Naive thymus-derived CD4-positive, alpha-beta T cell (primary cell): ENCODE results near the gene HDGFL3. TPM values are rescaled to one million over a fixed set of nuclear protein-coding genes. Genes with fewer than 3 reads are reported as not detected.

Source experiments
- ATAC-seq: fragments of 150-1000 bp; cut with Tn5 transposase; 2 replicates; pipeline ENCODE4 v1.10.0; 2021; ENCODE audit warnings: mild to moderate bottlenecking, moderate library complexity
- CTCF ChIA-PET: fragments of 350-600 bp; sonication (Branson Sonifier 250); formaldehyde crosslinking; loops from one replicate; lab custom pipeline; 2021; ENCODE audit warnings: antibody characterized with exemption; lab: Charles Lee
- POLR2A ChIA-PET: fragments of 350-600 bp; sonication (Branson Sonifier 250); formaldehyde crosslinking; loops from one replicate; lab custom pipeline; 2021; ENCODE audit warnings: antibody characterized with exemption, inconsistent platforms; lab: Charles Lee
- DNase-seq, 9 donors: peaks; one replicate each; pipeline versions ENCODE4 v3.0.0 to v3.0.0-alpha.2; 2020 to 2022; ENCODE audit warnings: mixed read lengths in 1 of 9
- H3K27ac ChIP-seq: one replicate; pipeline ENCODE4 v1.7.0; 2013; ENCODE audit warnings: mild to moderate bottlenecking, low read depth, low read length, moderate library complexity
- H3K27me3 ChIP-seq, 2 donors: one replicate each; pipeline ENCODE4 v1.7.0; 2013; ENCODE audit warnings: low read length in 2 of 2, mild to moderate bottlenecking in 2 of 2, moderate library complexity in 2 of 2; ENCODE audit not compliant: control insufficient read depth in 2 of 2, insufficient read depth in 2 of 2
- H3K36me3 ChIP-seq, 3 experiments: 1 replicate in 2 of 3; 2 replicates in 1 of 3; pipeline ENCODE4 v1.7.0; 2013; ENCODE audit warnings: low read length in 3 of 3, mild to moderate bottlenecking in 3 of 3, moderate library complexity in 1 of 3; ENCODE audit not compliant: insufficient read depth in 3 of 3, control insufficient read depth in 2 of 3
- H3K4me1 ChIP-seq, 2 donors: one replicate each; pipeline ENCODE4 v1.7.0; 2013; ENCODE audit warnings: low read length in 2 of 2, mild to moderate bottlenecking in 2 of 2, moderate library complexity in 1 of 2; ENCODE audit not compliant: control insufficient read depth in 2 of 2, insufficient read depth in 2 of 2
- H3K4me3 ChIP-seq: 2 replicates; pipeline ENCODE4 v1.7.0; 2013; ENCODE audit warnings: mild to moderate bottlenecking, low read length
- H3K9me3 ChIP-seq, 3 experiments: 1 replicate in 2 of 3; 2 replicates in 1 of 3; pipeline ENCODE4 v1.7.0; 2013; ENCODE audit warnings: low read length in 3 of 3; ENCODE audit not compliant: control insufficient read depth in 2 of 3
- H3K27ac Mint-ChIP-seq, 9 donors: one replicate each; pipeline ENCODE4 v1.8.0; 2020 to 2022; ENCODE audit warnings: mixed read lengths in 9 of 9, mild to moderate bottlenecking in 8 of 9, moderate library complexity in 5 of 9, inconsistent platforms in 2 of 9
- H3K27me3 Mint-ChIP-seq, 5 donors: one replicate each; pipeline ENCODE4 v1.8.0; 2021 to 2022; ENCODE audit warnings: mixed read lengths in 5 of 5, mild to moderate bottlenecking in 1 of 5
- H3K36me3 Mint-ChIP-seq, 5 donors: one replicate each; pipeline ENCODE4 v1.8.0; 2020 to 2022; ENCODE audit warnings: mixed read lengths in 5 of 5, mild to moderate bottlenecking in 3 of 5, inconsistent platforms in 1 of 5
- H3K4me1 Mint-ChIP-seq, 7 donors: one replicate each; pipeline ENCODE4 v1.8.0; 2020 to 2022; ENCODE audit warnings: mixed read lengths in 7 of 7, mild to moderate bottlenecking in 3 of 7, inconsistent platforms in 1 of 7
- H3K4me3 Mint-ChIP-seq, 10 donors: one replicate each; pipeline ENCODE4 v1.8.0; 2020 to 2022; ENCODE audit warnings: mild to moderate bottlenecking in 10 of 10, mixed read lengths in 10 of 10, moderate library complexity in 6 of 10, inconsistent platforms in 2 of 10
- H3K9me3 Mint-ChIP-seq, 11 donors: one replicate each; pipeline ENCODE4 v1.8.0; 2020 to 2022; ENCODE audit warnings: mixed read lengths in 11 of 11, mild to moderate bottlenecking in 4 of 11, inconsistent platforms in 1 of 11, moderate library complexity in 1 of 11
- intact Hi-C, 2 donors: fragments of 100-400 bp; cut with micrococcal nuclease; formaldehyde crosslinking; loops; one replicate each; pipeline ENCODE4 v1.15.1; 2023
- polyA plus RNA-seq, 2 donors: library from polyadenylated mRNA; unstranded; fragments of 300-500 nt; fragmentation: Illumina TruSeq; gene quantifications; one replicate each; pipeline ENCODE4 v1.2.3, GENCODE V29; 2021
- total RNA-seq, 6 experiments: library from RNA in 5 of 6; stranded (reverse) in 5 of 6; gene quantifications; 1 replicate in 5 of 6; 2 replicates in 1 of 6; pipeline ENCODE4 v1.2.3 and lab custom pipeline; 2021 to 2026

HDGFL3 gene
- total and polyA plus RNA-seq, 7 experiments from 2014 or later: 2.1 to 50.1 (median 3.6) TPM

GRCh38 chr15:83110381-83110780, 97.2 kb downstream of the HDGFL3 start:
- POLR2A ChIA-PET: no interaction called here
- Mint-ChIP-seq H3K9me3 (peaks cover 0 to 7% (median 0%) of the 10 kb centered on the region in 11 donors), H3K27me3 (peaks cover 11 to 45% (median 38%) of the 10 kb centered on the region in 5 donors), H3K27ac (no peak overlapping the region), H3K4me3 (peak overlapping the region in 1 of 10 donors; percentile 26), H3K36me3 (peaks cover 0 to 32% (median 3%) of the 10 kb centered on the region in 5 donors), H3K4me1 (peaks cover 11 to 37% (median 17%) of the 10 kb centered on the region in 7 donors)
- Histone ChIP-seq H3K4me1 (peaks cover 0 to 10% of the 10 kb centered on the region in 2 donors), H3K9me3 (no peaks in the 10 kb centered on the region), H3K27me3 (no peaks in the 10 kb centered on the region), H3K36me3 (no peaks in the 10 kb centered on the region), H3K27ac (no peak overlapping the region), H3K4me3 (no peak overlapping the region)
- DNase-seq: no peak
- no peak for ATAC-seq
- CTCF ChIA-PET: no interaction called here
- intact Hi-C loops: no loop called here

DNA sequence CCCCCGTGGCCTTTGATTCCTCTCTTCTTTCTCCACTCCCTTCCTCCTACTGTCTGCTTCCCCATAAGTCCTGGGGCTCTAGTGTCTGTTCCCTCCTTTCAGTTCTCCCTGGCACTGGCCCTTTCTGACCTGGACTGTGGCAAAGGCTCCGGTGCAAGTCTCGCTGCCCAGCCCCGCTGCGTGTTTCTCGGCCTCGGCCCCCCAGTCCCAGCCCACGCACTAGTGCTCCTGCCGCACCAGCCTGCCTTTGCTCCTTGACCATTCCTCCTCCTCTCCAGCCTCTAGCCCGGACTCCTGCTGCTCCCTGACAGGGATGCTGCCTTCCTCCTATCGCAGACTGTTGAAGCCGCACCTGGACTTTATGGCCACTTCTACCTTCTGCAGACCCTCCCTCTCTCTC, 98.1 kb downstream of the HDGFL3 start:
- Histone ChIP-seq H3K4me3 (no peak overlapping the region), H3K4me1 (peaks cover 0 to 10% of the 10 kb centered on the region in 2 donors), H3K27ac (no peak overlapping the region), H3K9me3 (no peaks in the 10 kb centered on the region), H3K27me3 (no peaks in the 10 kb centered on the region), H3K36me3 (no peaks in the 10 kb centered on the region)
- Mint-ChIP-seq H3K9me3 (peaks cover 0 to 7% (median 0%) of the 10 kb centered on the region in 11 donors), H3K27me3 (peaks cover 14 to 49% (median 44%) of the 10 kb centered on the region in 5 donors), H3K4me3 (peak overlapping the region in 3 of 10 donors; percentile 25 to 55 (median 32)), H3K27ac (peak overlapping the region in 1 of 9 donors; percentile 14), H3K4me1 (peaks cover 11 to 38% (median 17%) of the 10 kb centered on the region in 7 donors), H3K36me3 (peaks cover 0 to 32% (median 3%) of the 10 kb centered on the region in 5 donors)
- ChIA-PET POLR2A (no interaction called here), CTCF (no interaction called here)
- intact Hi-C loops: loop anchor here in 1 of 2 donors (5.0 kb wide), 1 partner anchor 53 kb away; no protein-coding TSS in a partner anchor
- DNase-seq (no peak), ATAC-seq (no peak)

- Mint-ChIP-seq H3K9me3 (peaks cover 0 to 7% (median 0%) of the 10 kb centered on the region in 11 donors), H3K4me3 (peak overlapping the region; percentile 68 to 97 (median 76)), H3K27ac (peak overlapping the region in 1 of 9 donors; percentile 90), H3K27me3 (peaks cover 21 to 59% (median 53%) of the 10 kb centered on the region in 5 donors), H3K36me3 (peaks cover 0 to 28% (median 3%) of the 10 kb centered on the region in 5 donors), H3K4me1 (peaks cover 11 to 38% (median 17%) of the 10 kb centered on the region in 7 donors)
- Histone ChIP-seq H3K4me1 (peaks cover 0 to 10% of the 10 kb centered on the region in 2 donors), H3K36me3 (no peaks in the 10 kb centered on the region), H3K9me3 (no peaks in the 10 kb centered on the region), H3K27ac (no peak overlapping the region), H3K4me3 (peak overlapping the region; percentile 22), H3K27me3 (no peaks in the 10 kb centered on the region)
- DNase-seq: peak in 3 of 9 donors; percentile 15 to 30 (median 19)
- POLR2A ChIA-PET: no interaction called here
- intact Hi-C loops: loop anchor here in 1 of 2 donors (1.0 to 5.0 kb wide), 3 partner anchors 41 to 100 kb away; partner anchors contain the start of gene BTBD1
- CTCF ChIA-PET: no interaction called here
- peak; percentile 89 for ATAC-seq
Measured at GRCh38 chr15:83108266-83109219, 99.1 kb downstream of the HDGFL3 start.

GRCh38 chr15:83107841-83108181, 99.8 kb downstream of the HDGFL3 start:
- Histone ChIP-seq H3K9me3 (no peaks in the 10 kb centered on the region), H3K4me3 (peak overlapping the region; percentile 22), H3K4me1 (peaks cover 0 to 10% of the 10 kb centered on the region in 2 donors), H3K27ac (no peak overlapping the region), H3K27me3 (no peaks in the 10 kb centered on the region), H3K36me3 (no peaks in the 10 kb centered on the region)
- peaks cover 11 to 38% (median 17%) of the 10 kb centered on the region in 7 donors for H3K4me1 Mint-ChIP-seq
- peak overlapping the region; percentile 68 to 97 (median 76) for H3K4me3 Mint-ChIP-seq
- POLR2A ChIA-PET: no interaction called here
- CTCF ChIA-PET: no interaction called here
- peaks cover 0 to 7% (median 0%) of the 10 kb centered on the region in 11 donors for H3K9me3 Mint-ChIP-seq
- intact Hi-C loops: loop anchor here in 1 of 2 donors (1.0 to 5.0 kb wide), 5 partner anchors 41 to 299 kb away; partner anchors contain the start of genes BTBD1, C15orf40 and WHAMM
- H3K27ac Mint-ChIP-seq: peak overlapping the region in 1 of 9 donors; percentile 90
- DNase-seq (no peak), ATAC-seq (no peak)
- H3K36me3 Mint-ChIP-seq: peaks cover 0 to 27% (median 3%) of the 10 kb centered on the region in 5 donors
- peaks cover 21 to 60% (median 53%) of the 10 kb centered on the region in 5 donors for H3K27me3 Mint-ChIP-seq

GRCh38 chr15:83106994-83107840, 100.4 kb downstream of the HDGFL3 start, which contains the start of gene TM6SF1:
TM6SF1 (plus strand) TSS chr15:83107645; CDS start chr15:83107681, 36 bp downstream.
- Mint-ChIP-seq H3K4me1 (peaks cover 11 to 35% (median 17%) of the 10 kb centered on the region in 7 donors), H3K27me3 (peaks cover 26 to 66% (median 53%) of the 10 kb centered on the region in 5 donors), H3K36me3 (peaks cover 0 to 25% (median 3%) of the 10 kb centered on the region in 5 donors), H3K9me3 (peaks cover 0 to 7% (median 0%) of the 10 kb centered on the region in 11 donors), H3K4me3 (peak within 1 kb of the TSS; percentile 75 to 97 (median 78)), H3K27ac (peak within 1 kb of the TSS in 1 of 9 donors; percentile 90)
- peak in 3 of 9 donors; percentile 13 to 62 (median 14) for DNase-seq
- Histone ChIP-seq H3K9me3 (no peaks in the 10 kb centered on the region), H3K4me3 (peak within 1 kb of the TSS; percentile 22), H3K27me3 (no peaks in the 10 kb centered on the region), H3K4me1 (peaks cover 0 to 10% of the 10 kb centered on the region in 2 donors), H3K27ac (no peak within 1 kb of the TSS), H3K36me3 (no peaks in the 10 kb centered on the region)
- peak; percentile 41 for ATAC-seq
- ChIA-PET CTCF (no interaction called here), POLR2A (interaction anchor here (0.6 kb wide), 1 partner anchor 9 kb away, joined by 4 read pairs; no protein-coding TSS in a partner anchor)
- intact Hi-C loops: loop anchor here in 1 of 2 donors (1.0 to 5.0 kb wide), 3 partner anchors 55 to 298 kb away; partner anchors contain the start of genes C15orf40 and WHAMM
